AG20443 (cell line): ENCODE data around the gene HINT3.
"Not testable (repeated sequence)": the region's sequence is repeated elsewhere in the genome, so short reads cannot be mapped to it uniquely, and the experiment has no call there.

ENCODE experiments used
- DNase-seq: peaks from one replicate; pipeline ENCODE4 v3.0.0; 2012; ENCODE audit warnings: low spot score, mixed read lengths

The HINT3 gene

DNA sequence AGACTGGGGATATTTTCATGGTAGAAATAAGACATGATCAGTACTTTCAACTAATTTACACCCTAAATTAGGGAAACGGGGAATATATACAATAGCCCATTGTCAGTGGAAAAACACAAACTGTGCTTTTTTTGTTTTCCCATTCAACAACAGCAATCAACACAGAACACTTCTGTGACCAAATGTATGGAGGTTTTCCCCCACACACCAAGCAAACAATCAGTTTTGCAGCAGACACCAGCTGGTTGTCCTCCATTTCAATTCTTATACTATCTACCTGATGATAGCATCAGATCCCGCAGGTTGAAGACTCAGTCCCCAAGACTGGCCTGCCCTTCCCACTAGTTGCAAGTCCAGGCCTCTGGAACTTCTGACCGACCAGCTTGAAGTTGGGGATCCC lies 4.5 kb downstream of the HINT3 start:
- no peak for DNase-seq

DNA sequence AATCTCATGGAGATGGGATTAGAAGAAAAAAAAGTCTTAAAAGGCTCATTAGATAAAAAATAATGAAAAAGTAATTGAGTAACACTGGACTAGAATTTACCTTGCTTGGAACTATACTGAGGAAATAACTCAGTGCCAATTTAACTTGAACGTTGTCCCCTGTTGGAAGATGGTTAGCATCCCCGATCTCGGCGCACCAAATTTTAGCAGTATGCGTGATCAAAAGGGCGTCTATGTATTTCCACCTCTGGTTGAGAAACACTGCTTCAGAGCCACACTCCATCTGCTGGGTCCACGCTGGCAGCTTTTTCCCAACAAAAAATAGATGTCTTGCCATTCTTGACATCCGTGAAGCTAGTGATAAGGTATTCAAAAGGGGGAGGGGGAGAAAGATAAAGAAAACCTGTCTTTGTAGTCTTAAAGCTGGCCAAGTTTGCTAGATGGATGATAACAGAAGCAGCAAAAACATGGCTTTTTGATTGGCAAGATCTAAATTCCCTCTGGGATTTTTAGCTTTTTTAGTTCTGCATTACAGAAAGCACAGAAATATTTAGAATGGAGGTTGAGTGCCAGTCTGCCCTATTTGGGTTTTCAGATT lies 6.4 kb downstream of the HINT3 start:
- DNase-seq: no peak

DNA sequence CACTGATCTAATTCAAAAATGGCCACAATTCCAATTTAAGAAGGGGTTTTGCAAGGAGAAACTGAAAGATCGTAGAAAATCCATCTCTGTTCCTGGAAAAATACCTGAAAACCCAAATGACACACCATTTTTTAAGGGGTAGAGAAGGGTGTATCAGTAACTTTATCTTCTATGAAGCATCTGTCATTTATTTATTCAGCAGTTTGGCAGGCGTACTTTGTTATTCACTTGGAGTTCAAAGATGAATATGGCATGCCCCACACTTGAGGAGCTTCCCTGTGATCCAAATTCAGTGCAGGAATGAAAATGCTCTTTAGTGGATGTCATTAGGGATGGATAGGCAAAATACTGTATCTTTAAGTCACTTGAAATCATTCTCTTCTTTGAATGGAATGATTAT lies 7.2 kb downstream of the HINT3 start:
- no peak for DNase-seq

DNA sequence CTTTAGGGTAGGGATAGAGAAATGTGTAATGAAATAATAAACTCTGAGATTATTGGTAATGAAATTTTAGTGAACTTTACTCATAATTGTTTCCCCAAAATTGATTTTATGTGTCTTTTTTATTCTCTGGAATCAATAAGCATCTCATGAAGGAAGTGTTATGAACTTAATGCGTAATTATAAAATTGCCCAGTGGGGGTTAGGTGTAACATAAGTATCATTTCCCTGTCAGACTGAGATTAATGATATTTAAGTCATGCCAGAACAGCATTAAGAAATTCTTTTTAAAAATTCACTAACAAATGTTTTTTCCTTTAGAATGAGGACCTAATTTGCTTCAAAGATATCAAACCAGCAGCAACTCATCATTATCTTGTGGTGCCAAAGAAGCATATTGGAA lies 10.0 kb downstream of the HINT3 start:
- DNase-seq: no peak

DNA sequence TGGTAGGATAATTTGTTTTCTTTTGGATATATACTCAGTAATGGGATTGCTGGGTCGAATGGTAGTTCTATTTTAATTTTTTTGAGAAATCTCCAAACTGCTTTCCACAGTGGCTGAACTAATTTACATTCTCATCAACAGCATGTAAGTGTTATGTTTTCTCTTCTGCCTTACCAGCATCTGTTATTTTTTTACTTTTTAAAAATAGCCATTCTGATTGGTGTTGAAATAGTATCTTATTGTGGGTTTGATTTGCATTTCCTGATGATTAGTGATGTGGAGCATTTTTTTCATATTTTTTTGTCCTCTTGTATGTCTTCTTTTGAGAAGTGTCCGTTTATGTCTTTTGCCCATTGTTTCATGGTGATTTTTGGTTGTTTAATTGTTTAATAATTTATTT lies 11.9 kb downstream of the HINT3 start:
- no peak for DNase-seq

DNA sequence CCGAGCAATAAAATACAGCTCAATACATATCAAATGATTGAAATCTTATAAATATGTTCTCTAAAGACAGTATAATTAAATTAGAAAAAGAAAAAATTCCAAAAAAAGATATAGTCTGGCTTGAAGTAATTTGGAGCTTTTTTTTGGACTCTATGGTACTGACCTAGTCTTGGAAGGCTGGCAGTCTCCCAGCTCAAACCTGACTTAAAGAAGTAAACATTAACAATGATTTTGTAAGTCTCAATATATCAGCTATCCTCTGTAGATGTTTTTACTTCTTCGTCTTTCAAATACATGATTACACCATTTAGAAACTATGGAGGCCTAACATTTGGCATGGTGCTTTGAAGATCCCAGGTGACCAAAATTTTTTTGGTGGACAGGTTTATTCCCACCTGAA lies 14.2 kb downstream of the HINT3 start:
- no peak for DNase-seq

DNA sequence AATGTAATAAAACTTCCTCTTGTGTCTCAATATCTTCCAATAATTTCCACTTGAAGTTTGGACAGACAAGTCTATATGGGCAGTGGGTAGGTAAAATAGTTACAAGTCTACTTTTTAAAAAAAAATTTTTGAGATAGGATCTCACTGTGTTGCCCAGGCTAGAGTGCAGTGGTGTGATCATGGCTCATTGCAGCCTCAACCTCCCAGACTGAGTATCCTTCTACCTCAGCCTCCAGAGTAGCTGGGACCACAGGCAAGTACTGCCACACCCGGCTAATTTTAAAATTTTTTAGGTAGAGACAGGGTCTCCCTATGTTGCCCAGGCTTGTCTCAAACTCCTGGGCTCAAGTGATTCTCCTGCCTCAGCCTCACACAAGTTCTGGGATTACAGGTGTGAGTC lies 15.9 kb downstream of the HINT3 start:
- DNase-seq: not testable (repeated sequence)

DNA sequence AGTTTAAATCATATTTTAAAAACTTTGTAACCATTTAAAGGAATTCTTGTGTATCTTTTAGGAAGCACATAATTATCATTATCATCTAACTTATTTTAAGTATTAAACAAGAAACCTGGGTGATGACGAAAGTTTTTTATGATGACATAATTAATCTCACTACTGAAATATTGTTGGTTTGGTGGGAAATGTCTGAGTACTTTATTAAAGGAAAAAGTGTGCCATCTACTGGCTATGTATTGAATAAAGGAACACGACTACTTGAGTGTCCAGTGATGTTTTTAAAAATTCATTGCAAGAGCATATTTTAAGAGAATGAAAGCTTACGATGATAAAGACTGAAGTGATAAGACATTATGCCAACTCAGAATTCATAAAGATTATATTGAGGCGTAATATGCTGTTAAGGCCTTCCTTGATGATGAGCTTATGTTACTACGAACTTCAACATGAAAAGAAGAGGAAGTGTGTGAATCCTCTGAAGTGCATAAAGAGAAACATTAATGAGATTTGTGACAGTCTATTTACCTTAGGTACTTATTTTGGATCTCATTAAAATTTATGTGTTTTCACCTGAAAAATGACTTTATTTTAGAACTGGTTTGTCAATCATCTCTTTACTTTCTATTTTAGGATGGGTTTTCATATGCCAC lies 17.8 kb downstream of the HINT3 start:
- peak; percentile 51 for DNase-seq

DNA sequence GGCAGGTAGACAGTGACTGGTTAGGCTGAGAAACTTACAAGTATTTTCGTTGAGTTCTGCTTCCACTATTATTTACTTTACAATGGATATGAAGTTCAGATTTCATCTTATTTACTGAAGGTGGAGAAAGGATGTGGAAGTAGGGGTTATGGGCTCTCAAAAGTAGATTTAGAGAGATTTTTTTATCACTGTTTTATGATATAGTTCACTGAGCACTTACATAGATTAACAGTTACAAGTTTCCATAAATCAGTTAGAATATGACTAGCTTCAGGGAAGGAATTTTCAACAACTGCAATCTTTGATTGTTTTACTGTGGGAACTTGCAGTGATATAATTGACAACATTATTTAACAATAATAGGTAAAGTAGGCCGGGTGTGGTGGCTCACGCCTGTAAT lies 22.5 kb downstream of the HINT3 start:
- no peak for DNase-seq

DNA sequence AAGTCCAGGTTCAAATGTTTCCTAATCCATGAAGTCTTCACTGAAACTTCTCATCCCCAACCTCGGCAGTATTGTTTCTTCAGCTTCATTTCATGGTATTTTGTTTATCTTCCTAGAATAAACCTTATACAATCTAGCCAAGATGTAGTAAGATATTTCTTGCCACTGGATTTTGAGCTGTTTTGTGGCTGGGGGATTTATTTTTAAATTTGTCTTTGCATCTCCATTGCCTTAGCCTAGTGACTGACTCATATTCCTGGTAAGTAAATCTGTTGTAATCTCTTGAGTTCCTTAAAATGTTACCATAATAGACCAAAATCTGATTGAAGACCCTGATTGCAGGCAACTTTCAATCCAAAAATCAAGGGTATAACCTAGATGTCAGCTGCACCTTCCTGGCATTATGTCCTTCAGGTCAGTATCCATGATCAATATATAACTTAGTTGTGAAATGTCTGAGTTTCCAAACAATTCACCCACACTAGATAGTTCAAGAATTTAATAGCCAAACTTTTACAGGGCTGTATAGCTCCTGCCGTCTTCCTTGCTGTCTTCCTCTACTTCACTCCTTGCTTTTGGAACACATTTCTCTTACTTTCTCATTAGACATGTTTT lies 25.1 kb downstream of the HINT3 start:
- no peak for DNase-seq

DNA sequence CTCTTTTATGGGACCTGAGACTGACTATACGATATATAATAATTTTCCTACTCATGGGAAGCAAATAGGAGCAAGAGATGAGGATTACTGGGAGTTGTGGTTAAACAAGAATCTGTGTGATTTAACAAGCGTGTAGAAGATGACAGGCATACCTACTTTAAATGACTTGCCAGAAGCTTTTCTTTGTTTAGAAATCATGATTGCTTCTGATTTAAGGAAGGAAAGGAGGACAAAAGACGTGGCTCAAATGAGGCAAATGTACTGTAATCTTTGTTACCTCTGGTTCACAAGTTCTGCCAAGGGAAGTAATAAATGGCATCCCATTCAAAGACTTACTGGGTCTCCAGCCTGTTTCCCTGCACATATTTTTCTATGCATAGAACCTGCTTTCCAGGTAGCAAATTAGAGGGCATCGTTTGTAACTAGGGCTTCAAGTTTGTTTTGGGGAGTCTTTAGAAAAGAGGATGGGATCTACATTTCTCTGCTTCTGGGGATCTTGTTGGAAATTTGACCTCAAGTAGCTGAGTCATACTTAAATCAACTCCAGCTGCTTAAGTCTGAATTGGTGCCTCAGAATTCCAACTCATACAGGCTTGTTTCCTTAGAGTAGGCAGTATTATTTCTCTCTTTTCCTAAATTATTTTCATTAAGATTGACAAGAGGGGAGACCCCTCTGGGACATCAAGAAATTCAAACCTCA lies 26.8 kb downstream of the HINT3 start:
- DNase-seq: peak; percentile 58

DNA sequence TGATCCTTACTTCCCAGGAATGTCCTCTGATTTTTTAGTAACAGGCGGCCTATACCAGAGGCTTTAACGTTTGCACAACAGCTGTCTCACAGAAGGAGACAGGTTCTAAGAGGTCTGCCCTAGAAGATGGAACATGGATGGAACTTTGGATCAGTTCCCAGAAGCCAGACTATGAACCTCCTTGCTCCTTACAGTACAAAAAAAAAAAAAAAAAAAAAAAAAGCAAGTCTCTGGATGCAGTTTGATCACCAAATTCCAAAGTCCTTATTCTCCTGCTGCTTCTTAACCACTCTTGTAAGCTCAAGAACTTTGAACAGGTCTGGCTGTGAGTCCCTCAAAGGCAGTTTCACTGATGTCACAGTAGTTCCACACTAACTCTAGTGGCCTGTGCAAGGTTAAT lies 27.7 kb downstream of the HINT3 start:
- peak; percentile 48 for DNase-seq

DNA sequence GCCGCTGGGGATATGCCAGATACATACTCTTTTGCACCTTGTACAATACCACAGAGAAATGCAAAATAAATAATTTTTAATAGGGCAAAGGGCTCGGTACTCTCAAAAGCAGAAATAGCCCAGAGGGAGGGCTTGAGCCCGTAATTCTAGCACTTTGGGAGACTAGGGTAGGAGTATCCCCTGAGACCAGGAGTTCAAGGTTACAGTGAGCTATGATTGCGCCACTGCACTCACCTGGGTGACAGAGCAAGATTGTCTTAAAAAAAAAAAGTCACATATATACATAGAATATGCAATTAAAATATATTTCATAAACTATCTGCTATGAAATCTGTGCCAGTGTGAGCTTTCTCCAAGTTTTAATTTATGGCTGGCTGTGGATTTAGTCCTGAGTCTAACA lies 29.0 kb downstream of the HINT3 start:
- no peak for DNase-seq

DNA sequence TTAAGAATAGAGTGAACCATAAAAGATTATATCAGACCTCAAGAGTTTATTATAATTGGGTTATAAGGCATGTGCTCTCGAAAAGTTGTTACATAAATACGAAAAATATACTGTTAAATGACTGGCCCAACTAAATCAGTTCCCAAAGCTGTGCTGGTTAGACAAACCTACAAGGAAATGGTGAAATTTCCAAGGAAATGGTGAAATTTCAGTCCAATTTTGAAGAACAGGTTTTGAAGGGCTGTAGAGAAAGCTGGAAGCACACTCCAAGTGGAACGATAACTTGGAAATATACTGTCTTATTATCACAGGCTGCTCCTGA lies 29.4 kb downstream of the HINT3 start:
- peak; percentile 7 for DNase-seq

DNA sequence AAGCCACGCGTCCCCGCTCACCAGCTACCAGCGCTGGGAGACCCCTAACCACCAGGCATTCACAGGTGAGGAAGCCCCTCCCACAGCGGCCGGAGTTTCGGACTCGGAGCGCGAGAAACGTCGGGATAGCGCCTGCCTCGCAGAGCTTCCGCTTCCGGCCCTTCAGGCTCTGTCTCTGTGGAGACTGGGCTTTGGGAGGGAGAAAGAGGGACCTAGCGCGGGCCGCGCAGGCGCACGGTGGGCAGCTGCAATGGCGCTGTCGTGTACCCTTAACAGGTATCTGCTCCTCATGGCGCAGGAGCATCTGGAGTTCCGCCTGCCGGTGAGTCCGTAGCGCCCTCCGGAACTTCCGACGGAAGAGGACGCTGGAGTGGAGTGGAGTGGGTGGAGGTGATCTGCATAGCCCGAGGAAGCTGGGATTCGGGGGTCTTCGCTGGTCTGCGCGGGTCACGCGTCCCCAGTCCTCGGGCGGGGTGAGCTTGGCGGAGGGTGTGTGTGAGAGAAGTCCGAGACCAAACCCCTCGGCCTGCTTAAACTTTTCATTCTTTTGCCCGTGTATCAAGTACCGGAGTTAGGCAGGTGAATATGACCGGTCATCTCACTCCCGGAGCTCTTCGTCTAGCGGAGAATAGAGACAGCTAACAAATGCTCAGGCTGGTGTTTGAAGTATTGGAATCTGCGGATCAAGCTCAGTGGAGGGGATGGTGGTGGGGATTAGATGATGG lies 29.9 kb downstream of the HINT3 start, which contains the start of gene TRMT11:
Gene TRMT11 (plus strand): TSS at position 240 of the 725 bp plus-strand sequence. CDS start 11 bp downstream, at position 251.
- peak; percentile 96 for DNase-seq

DNA sequence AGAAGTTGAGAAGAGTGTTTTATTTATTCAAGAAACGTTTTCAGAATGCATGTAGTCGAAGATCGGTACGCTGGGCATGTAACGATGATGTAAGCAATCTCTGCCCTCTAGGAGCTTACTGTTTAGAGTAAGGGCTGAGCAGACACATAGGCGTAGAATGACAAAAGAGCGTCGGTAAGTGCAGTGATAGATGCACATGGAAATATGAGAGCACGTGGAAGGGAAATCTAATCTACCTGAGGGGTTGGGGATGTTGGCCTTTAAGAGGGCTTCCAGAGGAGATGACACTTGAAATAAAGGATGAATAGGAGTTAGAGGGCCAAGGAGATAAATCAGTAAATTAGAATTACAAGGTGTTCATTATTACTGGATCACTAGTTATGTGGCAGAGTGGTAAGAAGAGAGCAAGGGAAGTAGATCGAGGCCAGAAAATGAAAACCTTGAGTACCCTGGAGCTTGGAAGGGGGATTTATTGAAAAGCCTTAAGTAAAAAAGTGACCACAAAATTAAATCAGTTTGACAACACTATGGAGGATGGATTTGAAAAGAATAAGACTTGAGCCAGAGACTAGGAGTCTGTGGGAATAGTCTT lies 30.6 kb downstream of the HINT3 start:
- peak; percentile 12 for DNase-seq

DNA sequence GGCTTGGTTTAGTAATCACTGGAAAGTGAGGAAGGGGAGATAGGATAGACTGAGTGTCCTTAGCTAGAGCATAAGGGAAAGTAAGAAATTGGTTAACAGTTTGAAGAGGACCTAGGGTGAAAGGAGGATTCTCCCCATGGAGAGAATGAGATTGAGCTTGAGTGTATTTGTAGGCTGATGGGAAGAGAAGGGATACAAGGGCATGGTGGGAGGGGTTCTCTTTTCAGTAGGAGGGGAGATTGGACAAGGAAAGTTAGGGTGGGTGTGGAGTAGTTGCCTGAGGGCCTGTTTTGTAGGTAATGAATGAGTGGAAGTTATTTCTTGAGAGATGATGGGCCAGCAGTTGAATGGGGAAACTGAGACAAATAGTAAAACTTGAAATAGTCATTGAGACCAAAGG lies 31.7 kb downstream of the HINT3 start:
- no peak for DNase-seq

DNA sequence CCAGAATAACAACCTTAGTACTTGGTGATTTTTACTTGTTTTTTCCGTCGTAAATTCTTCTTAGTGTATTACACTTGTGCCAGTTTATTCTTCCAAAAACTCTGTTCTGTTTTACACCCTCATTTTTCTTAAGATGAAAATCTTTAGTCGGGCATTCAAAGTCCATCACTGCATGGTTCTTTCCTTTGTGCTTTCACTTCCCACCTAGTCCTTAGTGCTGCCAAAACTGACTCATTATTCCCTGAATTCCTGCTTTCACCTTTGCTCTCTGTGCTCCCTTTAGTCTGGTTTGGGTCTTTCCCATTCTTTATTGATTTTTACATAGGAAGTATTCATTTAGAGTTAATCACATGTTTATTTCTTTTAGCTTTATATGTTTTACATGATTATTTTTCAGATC lies 33.1 kb downstream of the HINT3 start:
- no peak for DNase-seq

DNA sequence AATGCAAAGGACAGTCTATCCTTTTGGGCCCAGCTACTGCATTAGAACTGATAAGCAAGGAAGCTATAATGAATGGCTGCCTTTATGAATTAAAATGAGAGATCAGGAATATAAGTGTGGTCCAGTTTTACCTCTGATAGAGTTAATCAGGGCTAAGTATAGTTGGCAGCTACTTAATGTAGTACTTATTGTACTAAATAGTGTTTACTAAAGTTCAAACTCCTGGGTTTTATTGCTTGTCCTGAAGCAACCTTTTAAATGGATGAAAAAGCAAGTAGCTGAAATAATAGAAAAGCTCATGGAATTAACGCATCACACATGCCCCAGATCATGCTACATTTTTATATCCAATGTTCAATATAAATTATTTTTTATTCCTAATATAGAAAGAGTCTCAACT lies 35.1 kb downstream of the HINT3 start:
- DNase-seq: no peak

DNA sequence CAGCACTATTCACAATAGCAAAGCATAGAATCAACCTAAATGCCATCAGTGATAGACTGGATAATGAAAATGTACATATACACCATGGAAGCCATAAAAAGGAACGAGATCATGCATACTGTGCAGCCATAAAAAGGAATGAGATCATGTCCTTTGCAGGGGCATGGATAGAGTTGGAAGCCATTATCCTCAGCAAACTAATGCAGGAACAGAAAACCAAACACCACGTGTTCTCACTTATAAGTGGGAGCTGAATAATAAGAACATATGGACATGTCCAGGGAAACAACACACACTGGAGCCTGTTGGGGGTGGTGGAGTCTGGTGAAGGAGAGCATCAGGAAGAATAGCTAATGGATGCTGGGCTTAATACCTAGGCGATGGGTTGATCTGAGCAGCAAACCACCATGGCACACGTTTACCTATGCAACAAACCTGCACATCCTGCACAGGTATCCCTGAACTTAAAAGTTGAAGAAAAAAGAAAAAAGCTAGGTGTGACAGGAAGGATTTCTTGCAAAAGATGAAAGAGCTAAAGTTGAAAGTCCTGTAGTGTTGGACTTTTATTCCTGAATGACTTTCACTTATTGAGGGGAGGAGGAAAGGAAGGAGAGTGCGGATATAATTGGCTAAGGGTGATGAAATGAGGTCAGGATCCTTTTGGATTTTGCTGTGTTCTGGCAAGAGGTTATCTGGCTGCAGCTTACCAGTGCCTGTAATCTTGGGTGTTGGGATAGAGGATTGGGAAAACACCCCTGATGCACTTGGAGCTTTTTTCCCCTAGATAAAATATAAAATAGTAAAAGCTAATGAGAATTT lies 38.3 kb downstream of the HINT3 start:
- DNase-seq: no peak

DNA sequence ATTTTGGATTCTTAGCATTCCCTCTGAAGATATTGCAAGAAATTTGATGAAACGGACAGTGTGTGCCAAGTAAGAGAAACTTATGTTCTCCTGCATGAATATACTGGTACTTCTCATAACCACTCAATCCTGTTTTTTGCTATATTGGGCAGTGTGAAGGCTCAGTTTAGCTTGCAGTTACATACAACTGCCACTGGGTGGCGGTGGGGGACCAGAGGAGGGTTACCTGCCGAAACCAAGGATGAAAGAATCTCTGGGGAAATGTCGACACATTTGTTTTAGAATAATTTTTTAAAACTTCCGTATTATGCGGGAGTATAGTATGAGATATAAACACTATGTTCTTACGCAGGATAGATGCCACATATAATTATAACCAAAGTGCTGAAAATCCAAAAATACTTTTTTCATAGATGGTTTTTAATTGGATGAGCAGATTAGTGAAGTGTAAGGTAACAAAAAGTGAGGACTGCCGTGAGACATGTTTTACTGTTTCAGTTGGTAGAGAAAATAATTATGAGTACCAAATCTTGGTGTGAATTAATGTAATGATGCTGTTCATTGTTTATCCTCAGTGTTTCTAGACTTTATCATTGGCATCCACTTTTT lies 39.5 kb downstream of the HINT3 start:
- DNase-seq: peak; percentile 72
